GM10266 (cell line): ENCODE measurements around the gene IL1RL1.

Experiments used
- DNase-seq: peaks from one replicate; pipeline ENCODE4 v3.0.0; 2012; ENCODE audit errors: extremely low spot score
- TF ChIP-seq, protein P1 (sequence below): IDR thresholded peaks from 2 replicates; pipeline ENCODE4 v1.5.1; 2012; ENCODE audit warnings: mild to moderate bottlenecking, low read depth; ENCODE audit not compliant: control insufficient read depth, insufficient read depth; ENCODE audit errors: missing control alignments

The IL1RL1 gene

DNA sequence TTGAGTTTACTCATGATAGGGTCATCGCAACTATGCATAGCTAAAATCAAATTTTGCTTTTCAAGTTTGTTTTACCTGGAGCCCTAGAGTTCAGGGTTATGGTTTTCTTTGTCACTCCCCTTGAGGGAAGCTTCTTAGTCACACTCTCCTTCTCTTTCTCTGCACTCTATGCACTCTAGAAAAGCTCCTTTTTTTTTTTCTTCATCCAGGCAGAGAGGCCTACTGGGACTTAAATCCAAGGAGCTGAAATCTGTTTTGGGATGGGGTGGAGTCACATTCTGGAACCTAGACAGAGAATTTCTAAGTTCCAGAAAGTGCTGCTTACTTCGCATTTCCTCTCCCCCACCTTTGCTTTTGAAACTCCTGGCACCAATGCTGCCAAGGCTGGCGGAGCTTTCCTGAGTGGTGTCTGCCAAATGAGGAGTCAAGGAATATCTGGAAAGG lies 25.2 kb downstream of the IL1RL1 start:
- DNase-seq, result no peak
- TF ChIP-seq, protein P1, sequence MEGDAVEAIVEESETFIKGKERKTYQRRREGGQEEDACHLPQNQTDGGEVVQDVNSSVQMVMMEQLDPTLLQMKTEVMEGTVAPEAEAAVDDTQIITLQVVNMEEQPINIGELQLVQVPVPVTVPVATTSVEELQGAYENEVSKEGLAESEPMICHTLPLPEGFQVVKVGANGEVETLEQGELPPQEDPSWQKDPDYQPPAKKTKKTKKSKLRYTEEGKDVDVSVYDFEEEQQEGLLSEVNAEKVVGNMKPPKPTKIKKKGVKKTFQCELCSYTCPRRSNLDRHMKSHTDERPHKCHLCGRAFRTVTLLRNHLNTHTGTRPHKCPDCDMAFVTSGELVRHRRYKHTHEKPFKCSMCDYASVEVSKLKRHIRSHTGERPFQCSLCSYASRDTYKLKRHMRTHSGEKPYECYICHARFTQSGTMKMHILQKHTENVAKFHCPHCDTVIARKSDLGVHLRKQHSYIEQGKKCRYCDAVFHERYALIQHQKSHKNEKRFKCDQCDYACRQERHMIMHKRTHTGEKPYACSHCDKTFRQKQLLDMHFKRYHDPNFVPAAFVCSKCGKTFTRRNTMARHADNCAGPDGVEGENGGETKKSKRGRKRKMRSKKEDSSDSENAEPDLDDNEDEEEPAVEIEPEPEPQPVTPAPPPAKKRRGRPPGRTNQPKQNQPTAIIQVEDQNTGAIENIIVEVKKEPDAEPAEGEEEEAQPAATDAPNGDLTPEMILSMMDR, result no peak

DNA sequence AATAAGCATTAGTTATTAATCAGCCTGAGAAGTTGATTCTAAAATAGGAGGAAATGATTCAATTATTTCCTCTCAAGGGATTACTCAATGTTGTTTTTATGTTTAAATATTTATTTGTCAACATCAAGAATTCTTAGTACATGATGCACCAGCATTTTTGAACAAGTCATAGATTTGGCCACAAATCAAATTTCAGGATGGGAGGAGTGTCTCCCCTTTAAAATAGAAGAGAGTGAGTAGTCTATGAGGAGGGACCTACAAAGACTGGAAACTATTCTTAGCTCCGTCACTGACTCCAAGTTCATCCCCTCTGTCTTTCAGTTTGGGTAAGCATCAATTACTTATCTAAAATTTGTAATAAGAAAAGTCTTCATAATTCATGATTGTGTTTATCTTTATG lies 25.6 kb downstream of the IL1RL1 start:
- DNase-seq, result no peak
- TF ChIP-seq, protein P1, result no peak

DNA sequence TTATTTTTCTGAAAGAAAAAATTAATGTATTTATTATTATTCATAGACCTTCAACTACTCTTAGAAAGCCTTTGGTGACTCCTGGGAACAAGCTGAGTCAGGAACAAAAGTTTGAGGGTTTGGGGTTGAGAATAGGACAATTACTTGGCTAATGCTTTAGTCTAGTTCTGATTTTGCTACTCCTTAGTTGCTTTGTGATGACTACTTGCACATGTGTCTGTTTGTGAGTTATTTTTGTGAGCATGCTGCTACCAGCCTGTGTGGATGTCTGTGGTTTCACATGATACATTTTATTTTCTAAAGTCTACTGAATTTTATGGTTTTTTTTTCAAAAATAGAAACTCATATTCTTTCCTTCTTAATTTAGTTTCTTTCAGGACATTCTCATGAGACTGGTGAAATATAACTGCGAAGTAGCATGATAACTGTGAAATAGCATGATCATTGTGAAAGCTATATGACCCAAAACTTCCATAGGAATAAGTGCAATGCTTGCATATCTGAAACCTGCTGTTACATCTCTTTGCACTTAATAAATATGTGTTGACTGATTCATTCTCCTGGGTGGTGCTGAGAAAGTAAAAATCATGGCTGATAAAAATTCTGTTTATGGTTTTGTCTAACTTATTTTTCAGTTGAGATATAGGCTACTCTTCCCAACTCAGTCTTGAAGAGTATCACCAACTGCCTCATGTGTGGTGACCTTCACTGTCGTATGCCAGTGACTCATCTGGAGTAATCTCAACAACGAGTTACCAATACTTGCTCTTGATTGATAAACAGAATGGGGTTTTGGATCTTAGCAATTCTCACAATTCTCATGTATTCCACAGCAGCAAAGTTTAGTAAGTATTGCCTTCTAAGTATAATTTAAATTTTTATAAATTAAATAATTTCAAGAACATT lies 26.4 kb downstream of the IL1RL1 start:
- no peak for DNase-seq
- TF ChIP-seq, protein P1, result no peak

DNA sequence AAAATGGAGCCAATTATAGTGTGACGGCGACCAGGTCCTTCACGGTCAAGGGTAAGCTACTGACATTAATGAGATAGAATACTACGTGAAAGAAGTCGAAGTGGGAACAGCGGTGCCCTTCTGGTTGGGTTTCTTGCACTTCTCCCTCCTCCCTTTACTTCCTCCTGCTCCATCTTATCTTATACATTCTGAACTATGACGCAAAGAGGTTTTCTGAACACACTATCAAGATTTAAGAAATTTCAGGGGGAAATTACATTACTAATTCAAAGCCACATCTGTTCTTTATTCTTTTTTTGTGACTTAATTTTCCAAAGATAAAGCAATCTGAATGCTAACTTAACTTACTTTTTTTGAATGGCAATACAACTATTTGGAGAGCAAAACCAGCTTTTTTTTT lies 29.4 kb downstream of the IL1RL1 start:
- TF ChIP-seq, protein P1, result no peak
- DNase-seq, result no peak

DNA sequence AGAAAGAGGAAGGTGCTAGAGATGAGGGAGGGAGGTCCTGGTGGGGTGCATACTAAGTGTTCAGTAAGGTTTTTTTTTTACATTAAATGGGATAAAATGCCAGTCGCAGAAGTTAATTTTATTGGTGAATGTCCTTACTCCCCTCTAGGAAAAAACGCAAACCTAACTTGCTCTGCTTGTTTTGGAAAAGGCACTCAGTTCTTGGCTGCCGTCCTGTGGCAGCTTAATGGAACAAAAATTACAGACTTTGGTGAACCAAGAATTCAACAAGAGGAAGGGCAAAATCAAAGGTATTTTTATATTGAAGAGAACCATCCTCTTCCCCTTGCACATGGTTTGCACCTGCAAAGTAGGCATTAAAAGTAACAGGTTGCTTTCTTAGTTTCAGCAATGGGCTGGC lies 31.5 kb downstream of the IL1RL1 start:
- DNase-seq, result no peak
- TF ChIP-seq, protein P1, result no peak

DNA sequence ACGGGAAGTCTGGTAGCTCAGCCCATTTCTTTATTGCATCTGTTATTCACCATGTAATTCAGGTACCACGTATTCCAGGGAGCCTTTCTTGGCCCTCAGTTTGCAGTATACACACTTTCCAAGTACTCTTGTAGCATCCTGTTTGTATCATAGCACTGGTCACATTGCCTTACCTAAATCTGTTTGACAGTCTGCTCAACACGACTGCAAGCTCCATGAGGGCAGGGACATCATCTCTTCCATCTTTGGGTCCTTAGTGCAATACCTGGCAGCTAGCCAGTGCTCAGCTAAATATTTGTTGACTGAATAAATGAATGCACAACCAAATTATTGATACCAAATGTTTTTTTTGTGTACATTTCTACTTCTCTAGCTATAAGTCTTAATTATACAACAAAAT lies 33.0 kb downstream of the IL1RL1 start:
- TF ChIP-seq, protein P1, result no peak
- no peak for DNase-seq

DNA sequence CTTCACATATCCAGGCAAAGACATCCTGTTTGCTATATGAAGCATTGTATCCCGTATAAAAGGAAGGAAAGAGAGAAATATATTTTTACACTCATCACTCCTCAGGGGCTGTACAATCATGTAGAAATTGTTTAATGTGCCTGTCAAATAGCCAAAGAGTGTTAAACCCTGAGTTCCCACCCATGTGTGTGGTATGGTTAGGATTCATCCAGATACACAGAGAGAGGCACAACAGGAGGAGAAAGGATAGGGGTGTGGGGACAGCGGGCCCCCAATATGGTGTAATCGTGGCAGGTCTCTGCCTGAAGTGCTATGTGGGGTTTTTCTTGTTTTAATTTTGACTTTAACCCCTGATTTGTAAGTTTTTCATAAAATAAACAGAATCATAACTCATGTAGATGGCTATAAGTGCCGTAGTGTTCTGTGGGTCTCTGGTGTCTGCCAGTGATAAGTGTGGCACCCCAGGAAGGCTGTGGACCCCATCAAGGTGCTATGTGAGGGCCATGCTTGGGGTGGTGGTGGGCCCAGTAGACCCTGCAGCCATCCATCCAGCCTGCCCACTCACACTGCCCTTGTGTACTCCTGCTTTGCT lies 34.1 kb downstream of the IL1RL1 start:
- TF ChIP-seq, protein P1, result no peak
- DNase-seq, result no peak
